Spleen (tissue), 7 donors: Measurements from ENCODE around the gene CKMT2.

Source experiments
- POLR2A ChIP-seq, 3 donors: fragments of 450-650 bp; IDR thresholded peaks; one replicate each; pipeline ENCODE4 v1.5.1; 2017; ENCODE audit warnings: antibody characterized with exemption in 3 of 3, mild to moderate bottlenecking in 1 of 3
- POLR2AphosphoS5 ChIP-seq, 3 donors: sonication (generic); formaldehyde crosslinking; IDR thresholded peaks; one replicate each; pipeline ENCODE4 v1.5.1; 2017; ENCODE audit warnings: antibody characterized with exemption in 3 of 3
- TF ChIP-seq, protein P1 (sequence below), 11 experiments: fragments of 200-600 bp in 7 of 11; fragments of 450-650 bp in 4 of 11; sonication (generic) in 4 of 11; IDR thresholded peaks in 8 of 11; conservative IDR thresholded peaks in 3 of 11; 1 replicate in 7 of 11; 2 replicates in 4 of 11; pipeline versions ENCODE4 v1.4.0 to v1.8.0; 2016 to 2021; ENCODE audit warnings: antibody characterized with exemption in 11 of 11, inconsistent platforms in 4 of 11, mild to moderate bottlenecking in 1 of 11
- donor health status: DM: no; HTN: no; CAD: no; lungs with moderate emphysema.
- donor health status: DM: no; HTN: no; CAD: no.
- donor health status: DM: no; HTN: no; CAD: no.

DNA sequence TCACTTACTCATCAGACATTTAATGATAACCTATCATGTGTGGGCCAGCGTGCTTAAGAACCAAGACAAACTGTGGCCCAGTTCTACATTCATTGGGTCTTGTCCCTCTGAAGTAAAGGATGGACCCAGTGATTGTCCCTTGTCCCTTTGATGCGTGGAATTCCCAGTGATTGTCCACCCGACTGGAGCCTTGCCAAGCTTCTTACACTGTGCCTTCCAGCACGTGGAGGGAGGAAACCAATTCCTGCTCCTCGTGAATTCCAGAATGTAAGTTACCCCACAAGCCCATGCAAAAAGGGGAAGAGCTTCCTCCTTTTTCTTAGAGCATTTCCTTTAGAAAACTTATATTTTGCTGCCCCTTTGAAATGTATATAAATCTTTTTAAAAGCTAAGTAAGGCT, 7.9 kb downstream of the CKMT2 start:
- TF ChIP-seq, protein P1, sequence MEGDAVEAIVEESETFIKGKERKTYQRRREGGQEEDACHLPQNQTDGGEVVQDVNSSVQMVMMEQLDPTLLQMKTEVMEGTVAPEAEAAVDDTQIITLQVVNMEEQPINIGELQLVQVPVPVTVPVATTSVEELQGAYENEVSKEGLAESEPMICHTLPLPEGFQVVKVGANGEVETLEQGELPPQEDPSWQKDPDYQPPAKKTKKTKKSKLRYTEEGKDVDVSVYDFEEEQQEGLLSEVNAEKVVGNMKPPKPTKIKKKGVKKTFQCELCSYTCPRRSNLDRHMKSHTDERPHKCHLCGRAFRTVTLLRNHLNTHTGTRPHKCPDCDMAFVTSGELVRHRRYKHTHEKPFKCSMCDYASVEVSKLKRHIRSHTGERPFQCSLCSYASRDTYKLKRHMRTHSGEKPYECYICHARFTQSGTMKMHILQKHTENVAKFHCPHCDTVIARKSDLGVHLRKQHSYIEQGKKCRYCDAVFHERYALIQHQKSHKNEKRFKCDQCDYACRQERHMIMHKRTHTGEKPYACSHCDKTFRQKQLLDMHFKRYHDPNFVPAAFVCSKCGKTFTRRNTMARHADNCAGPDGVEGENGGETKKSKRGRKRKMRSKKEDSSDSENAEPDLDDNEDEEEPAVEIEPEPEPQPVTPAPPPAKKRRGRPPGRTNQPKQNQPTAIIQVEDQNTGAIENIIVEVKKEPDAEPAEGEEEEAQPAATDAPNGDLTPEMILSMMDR (IDR thresholded peaks at IDR 0.05 in 8 of 11, conservative IDR thresholded peaks at IDR 0.05 in 3 of 11), result no peak
- no peak for TF ChIP-seq POLR2A (IDR thresholded peaks at IDR 0.05)
- no peak for TF ChIP-seq POLR2AphosphoS5 (IDR thresholded peaks at IDR 0.05)
